DMS 273 (cell line): ENCODE measurements around the gene CHURC1.
A peak's percentile ranks its signal among the peaks of the same experiment; 100 is the strongest.

Source experiments
- DNase-seq: peaks from one replicate; lab custom pipeline; 2025; ENCODE audit not compliant: unreplicated experiment; lab: John Stamatoyannopoulos, UW

The CHURC1 gene

GRCh38 chr14:64937821-64938193 is 23.6 kb downstream of the CHURC1 start:
- DNase-seq: peak; percentile 25

GRCh38 chr14:64938972-64939816 is 24.9 kb downstream of the CHURC1 start:
- DNase-seq: no peak

- DNase-seq: no peak
These were observed 25.5 kb downstream of the CHURC1 start for GRCh38 chr14:64939817-64940190.

GRCh38 chr14:64940336-64940910 is 26.2 kb downstream of the CHURC1 start:
- no peak for DNase-seq

- no peak for DNase-seq
These were observed 28.4 kb downstream of the CHURC1 start, which contains the start of gene GPX2 for GRCh38 chr14:64942531-64943111. TSS of gene GPX2 (minus strand) at chr14:64942745. CDS start at chr14:64942726, 19 bp downstream.

GRCh38 chr14:64943556-64943955 is 29.3 kb downstream of the CHURC1 start:
- no peak for DNase-seq

- peak; percentile 19 for DNase-seq
These were observed 29.8 kb downstream of the CHURC1 start for GRCh38 chr14:64944041-64944440.

GRCh38 chr14:64944861-64945260 is 30.6 kb downstream of the CHURC1 start:
- no peak for DNase-seq

- no peak for DNase-seq
These were observed 31.4 kb downstream of the CHURC1 start for GRCh38 chr14:64945431-64946178.

- DNase-seq: no peak
These were observed 32.2 kb downstream of the CHURC1 start for GRCh38 chr14:64946310-64947045.

GRCh38 chr14:64947710-64948611 is 33.7 kb downstream of the CHURC1 start:
- DNase-seq: no peak

GRCh38 chr14:64948612-64949210 is 34.5 kb downstream of the CHURC1 start:
- no peak for DNase-seq

GRCh38 chr14:64950889-64951288 is 36.6 kb downstream of the CHURC1 start:
- DNase-seq: no peak

- no peak for DNase-seq
These were observed 37.0 kb downstream of the CHURC1 start for GRCh38 chr14:64951291-64951690.

GRCh38 chr14:64951724-64952123 is 37.5 kb downstream of the CHURC1 start:
- no peak for DNase-seq

- peak; percentile 20 for DNase-seq
These were observed 38.5 kb downstream of the CHURC1 start for GRCh38 chr14:64952598-64953309.

GRCh38 chr14:64953310-64953654 is 39.0 kb downstream of the CHURC1 start:
- no peak for DNase-seq

- no peak for DNase-seq
These were observed 39.4 kb downstream of the CHURC1 start for GRCh38 chr14:64953661-64954060.
